GM08714 (cell line): ENCODE measurements around the gene NUP42.
"Not testable (repeated sequence)": the region's sequence is repeated elsewhere in the genome, so short reads cannot be mapped to it uniquely, and the experiment has no call there.

Experiments used
- H3K4me3 ChIP-seq: fragments of 200-500 bp; sonication (Bioruptor generic); 2 replicates; pipeline ENCODE4 v1.5.1; 2014; ENCODE audit warnings: mild to moderate bottlenecking, low read length, inconsistent platforms
- ZNF274 ChIP-seq: IDR thresholded peaks from 2 replicates; pipeline ENCODE4 v1.6.1; 2012; ENCODE audit warnings: mild to moderate bottlenecking, low read depth, low read length

The NUP42 gene

DNA sequence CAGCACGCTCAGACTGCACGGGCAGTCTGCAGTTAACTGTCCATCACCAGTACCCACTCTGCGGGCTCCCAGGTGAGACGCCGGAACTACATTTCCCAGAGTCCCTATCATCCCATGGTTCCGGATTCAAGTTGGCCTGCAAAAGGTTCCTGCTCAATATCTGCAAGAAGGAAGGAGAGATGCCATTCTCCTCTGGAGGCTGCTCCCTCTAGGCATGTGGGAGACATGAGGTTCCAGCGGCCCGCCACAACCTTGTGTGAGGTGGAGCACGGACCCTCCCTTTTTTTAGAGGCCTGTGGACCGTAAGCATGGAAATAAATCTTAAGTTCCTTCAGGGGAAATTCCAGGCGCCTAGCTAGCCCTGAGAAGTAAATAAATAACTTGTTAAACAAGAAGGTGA is 29.7 kb downstream of the NUP42 start:
- no peak for TF ChIP-seq ZNF274
- no peak overlapping the region for H3K4me3 ChIP-seq

DNA sequence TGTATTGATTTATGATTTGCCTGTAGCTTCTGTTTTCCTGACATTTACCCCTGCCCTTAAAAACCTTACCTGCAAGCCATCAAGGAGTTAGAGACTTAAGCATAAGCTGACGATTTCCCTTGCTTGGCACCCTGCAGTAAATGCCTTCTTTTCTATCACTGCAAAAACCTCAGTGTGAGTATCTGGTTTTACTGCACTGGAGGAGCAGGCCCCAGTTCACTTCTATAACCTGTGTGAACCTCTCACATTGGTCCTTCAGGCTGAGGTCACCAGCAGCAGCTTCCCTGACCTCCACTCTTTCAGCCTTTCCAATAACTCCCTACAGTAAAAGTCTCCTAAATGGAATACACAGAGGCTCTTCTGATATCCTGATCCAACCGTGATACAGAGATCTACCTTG is 30.5 kb downstream of the NUP42 start:
- no peak overlapping the region for H3K4me3 ChIP-seq
- no peak for TF ChIP-seq ZNF274

DNA sequence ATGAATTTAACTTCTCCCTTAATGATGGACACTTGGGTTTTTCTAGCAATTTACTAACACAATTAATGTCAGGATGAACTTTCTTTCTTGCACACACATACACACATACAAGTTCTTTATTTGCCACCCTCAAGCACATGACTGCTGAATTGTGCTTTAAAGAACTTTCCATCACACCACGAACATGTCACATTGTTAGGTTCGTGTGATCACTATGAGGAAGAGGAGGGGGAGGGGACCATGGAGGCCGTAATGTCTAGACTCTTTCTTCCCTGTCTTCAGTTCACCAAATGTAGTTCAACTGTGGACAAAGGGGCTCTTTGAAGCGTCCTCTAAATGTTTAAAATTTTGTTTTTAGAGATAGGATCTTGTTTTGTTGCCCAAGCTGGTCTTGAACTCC is 31.0 kb downstream of the NUP42 start:
- no peak for TF ChIP-seq ZNF274
- H3K4me3 ChIP-seq, result no peak overlapping the region

DNA sequence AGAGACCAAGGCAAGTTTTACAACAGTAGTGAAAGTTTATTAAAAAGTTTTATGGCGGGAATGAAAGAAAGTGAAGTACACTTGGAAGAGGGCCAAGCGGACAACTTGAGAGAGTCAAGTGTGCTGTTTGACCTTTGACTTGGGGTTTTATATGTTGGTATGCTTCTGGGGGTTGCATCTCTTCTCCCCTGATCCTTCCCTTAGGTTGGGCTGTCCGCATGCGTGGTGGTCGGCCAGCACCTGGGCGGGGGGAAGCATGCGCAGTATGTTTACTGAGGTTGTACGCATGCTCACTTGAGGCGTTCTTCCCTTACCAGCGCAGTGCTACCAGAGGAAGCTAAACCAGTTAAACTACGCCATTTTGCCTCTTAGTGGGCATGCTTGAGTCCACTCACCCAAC is 31.9 kb downstream of the NUP42 start:
- no peak for TF ChIP-seq ZNF274
- H3K4me3 ChIP-seq, result no peak overlapping the region

DNA sequence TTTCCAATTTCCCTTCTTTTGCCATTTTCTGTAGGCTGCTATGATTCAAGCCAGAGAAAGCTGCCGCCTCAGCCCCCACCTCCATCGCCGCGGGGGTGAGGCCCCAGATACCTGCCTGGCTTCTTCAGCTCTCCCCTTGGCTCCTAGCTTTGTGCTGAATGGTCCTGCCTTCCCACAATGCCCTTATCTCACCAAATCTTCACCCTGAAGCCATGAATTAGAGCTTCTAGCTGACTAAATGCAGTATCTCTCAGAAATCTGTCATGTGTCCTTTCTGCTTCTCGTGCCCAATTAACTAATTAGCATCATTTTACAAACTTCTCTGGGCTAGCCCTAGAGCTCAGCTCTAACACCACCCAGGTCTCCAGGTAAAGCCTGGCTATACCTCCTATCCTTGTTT is 32.6 kb downstream of the NUP42 start:
- no peak for TF ChIP-seq ZNF274
- no peak overlapping the region for H3K4me3 ChIP-seq

DNA sequence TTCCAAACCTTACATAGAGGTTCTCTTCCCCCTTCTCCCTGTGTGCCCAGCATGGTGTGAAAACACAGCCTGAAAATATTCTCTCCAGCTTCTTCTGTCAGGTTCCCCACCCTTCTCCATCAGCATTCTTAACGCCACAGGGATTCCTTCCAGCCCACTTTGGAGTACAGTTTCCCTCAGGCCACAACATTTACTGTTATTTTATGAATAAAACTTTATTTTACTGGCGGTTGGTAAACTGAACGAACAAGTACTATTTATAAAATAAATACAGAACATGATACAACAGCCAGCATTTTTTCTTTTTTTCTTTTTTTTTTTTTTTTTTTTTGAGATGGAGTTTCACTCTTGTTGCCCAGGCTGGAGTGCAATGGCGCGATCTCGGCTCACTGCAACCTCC is 33.1 kb downstream of the NUP42 start:
- no peak overlapping the region for H3K4me3 ChIP-seq
- TF ChIP-seq ZNF274, result no peak

DNA sequence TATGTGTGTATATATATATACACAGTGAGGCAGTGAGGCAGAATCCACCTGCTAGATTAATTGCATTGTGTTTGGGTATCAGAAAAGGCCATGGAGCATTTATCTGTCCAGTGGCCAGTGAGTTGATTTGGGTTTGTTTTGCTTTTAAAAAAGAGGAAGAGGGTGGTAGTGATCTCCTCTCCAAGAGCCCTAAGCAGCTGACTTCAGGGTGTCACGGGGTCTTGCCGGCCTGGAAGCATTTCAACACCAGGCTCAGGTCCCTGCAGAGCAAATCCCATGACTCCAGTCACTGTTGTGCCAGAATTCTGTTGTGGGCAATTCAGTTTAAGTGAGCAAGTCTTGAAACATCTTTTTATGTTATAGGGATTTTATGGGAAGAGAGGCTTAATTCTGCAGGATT is 34.2 kb downstream of the NUP42 start:
- no peak for TF ChIP-seq ZNF274
- no peak overlapping the region for H3K4me3 ChIP-seq

DNA sequence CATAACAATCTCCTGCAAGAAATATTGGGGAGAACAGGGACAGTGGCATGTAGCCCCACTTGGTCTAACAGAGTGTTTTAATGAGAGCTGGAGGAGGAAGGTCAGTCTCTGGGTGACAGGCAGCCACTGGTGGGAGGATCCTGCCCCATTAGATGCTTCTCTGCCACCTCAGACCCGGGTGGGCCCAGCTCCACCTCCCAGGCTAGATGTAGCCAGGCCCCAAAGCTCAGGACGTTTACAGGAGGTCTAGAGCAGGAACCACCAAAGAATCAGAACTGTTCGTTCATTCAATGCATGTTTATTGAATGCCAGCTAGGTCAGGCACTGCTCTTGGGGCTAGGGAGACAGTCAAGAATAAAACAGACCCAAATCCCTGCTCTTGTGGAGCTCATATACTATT is 36.3 kb downstream of the NUP42 start:
- H3K4me3 ChIP-seq, result no peak overlapping the region
- no peak for TF ChIP-seq ZNF274

DNA sequence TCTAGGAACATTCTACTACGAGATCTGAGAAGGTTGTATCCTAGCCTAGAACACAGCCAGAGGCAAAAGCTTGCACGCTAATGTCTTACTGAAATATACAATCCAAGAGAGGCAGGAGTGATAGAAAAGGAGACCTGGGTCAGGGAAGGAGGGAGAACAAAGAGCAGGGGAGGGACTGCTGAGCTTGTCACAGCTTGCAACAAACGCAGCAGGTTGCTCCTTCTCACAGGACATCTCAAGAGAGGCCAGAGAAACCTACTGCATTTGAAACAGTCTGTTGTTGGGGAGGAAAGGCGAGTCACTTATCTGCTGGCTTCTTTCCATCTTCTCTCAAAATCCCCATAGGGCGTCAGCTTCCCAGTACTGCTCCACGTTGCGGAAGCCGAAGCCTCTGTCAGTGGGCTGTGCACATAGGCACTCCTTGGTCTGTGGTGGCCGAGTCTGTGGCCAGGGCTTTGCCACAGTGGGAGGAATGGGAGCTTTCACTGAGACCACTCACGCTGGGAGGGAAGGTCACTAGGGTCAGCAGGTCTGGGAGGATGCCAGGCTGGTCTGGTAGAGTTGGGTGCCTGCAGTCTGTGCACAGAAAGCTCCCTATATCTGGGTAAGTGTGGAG is 39.0 kb downstream of the NUP42 start:
- H3K4me3 ChIP-seq, result no peak overlapping the region
- no peak for TF ChIP-seq ZNF274

DNA sequence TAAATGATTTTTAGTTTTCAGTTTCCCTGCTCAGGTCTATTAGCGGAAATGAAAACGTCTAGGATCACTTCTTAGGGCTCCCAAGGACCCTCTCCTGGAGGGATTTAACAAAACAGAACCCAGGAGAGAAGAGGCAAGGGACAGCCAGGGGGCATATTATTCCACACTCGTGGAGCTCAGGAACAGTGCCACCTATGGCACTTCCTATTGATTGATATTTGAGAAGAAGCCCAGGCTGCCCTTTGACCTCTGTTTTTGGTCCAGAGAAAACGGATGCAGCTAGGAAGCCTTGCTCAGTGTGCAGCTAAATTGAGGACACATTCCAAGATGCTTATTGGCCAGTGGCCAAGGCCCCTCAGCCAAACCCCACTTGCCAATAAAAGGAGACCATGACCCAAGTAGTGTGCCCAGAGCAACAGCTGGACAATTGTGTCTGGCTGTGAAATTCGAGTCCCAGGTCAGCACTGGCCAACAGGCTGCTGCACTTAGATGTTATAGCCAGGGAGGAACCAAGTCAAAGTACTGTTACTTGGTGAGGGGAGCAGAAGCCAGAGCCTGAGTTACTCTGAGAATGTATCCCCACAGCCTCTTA is 40.7 kb downstream of the NUP42 start:
- no peak overlapping the region for H3K4me3 ChIP-seq
- TF ChIP-seq ZNF274, result no peak

DNA sequence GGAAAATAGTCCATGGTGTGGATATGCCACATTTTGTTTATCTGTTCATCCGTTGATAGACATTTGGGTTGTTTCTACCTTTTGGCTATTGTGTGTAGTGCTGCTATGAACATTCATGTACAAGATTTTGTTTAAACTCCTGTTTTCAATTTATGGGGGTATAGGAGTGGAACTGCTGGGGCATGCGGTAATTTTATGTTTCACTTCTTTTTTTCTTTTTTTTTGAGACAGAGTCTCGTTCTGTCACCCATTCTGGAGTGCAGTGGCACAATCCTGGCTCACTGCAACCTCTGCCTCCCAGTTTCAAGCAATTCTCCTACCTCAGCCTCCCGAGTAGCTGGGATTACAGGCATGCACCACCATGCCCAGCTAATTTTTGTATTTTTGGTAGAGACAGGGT is 42.5 kb downstream of the NUP42 start:
- H3K4me3 ChIP-seq, result not testable (repeated sequence)

DNA sequence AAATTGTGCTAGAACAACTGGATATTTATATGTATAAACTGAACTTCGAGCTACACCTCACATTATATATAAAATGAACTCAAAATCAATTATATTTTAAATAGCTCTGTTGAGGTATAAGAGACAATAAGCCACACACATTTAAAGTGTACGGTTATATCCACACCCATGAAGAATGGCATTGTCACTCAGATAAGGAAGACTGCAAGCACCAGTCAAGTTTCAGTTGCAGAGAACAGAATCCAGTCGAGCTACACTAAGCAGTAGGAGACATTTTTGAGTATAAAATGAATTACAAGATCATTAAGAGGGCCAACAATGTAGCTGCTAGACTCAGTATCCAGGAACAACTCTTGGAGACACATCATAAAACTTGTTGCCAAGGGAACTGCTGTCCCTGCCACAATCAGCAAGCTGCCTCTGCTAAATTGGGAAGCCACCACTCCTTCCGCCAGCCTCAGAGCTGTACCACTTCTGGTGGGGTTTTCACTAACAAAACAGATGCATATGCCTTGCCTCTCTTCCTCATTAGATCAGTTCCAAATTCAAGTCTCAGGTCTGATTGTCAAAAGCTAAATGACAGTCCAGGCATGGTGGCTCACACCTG is 45.1 kb downstream of the NUP42 start:
- TF ChIP-seq ZNF274, result no peak

DNA sequence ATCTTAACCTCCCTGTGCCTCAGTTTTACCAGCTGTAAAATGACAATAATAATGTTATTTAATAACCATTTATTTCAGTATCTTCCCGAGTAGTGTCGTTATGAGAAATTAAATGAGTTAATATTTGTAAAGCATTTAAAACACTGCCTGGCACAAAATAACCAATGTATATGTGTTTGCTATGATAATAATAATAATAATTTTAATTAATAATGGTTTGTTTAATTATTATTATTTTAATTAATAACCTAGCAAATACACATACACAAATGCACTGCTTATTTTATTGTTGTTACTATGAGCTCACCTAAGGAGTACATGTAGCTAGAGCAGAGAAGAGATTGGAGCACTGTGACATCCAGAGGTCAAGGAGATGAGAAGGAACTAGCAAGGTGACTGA is 46.6 kb downstream of the NUP42 start:
- H3K4me3 ChIP-seq, result no peak overlapping the region
- TF ChIP-seq ZNF274, result no peak

More for the DNA sequence above, 45.1 kb downstream of the NUP42 start:
- H3K4me3 ChIP-seq, result no peak overlapping the region

DNA sequence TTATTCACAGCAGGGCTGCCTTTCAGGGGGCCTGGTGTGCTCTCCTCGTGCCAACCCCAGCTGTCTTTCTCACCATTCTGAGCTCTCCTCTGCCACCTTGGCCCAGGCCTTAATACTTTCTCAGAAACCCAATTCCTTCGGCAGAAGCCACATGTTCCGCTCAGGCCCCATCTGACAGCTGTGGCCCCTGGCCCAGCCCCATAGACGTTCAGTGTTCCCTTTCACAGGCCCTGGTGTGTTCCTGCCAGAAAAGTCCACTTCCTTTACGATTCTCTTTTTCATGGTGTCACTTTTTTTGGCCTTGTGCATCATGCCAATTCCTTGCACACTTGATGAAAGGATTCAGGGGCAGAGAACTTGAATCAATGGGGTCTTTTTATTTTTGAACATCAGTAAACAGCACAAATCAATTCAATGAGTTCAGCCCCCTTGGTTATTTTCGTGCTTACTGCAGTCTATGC is 48.8 kb downstream of the NUP42 start:
- no peak for TF ChIP-seq ZNF274
- H3K4me3 ChIP-seq, result no peak overlapping the region

DNA sequence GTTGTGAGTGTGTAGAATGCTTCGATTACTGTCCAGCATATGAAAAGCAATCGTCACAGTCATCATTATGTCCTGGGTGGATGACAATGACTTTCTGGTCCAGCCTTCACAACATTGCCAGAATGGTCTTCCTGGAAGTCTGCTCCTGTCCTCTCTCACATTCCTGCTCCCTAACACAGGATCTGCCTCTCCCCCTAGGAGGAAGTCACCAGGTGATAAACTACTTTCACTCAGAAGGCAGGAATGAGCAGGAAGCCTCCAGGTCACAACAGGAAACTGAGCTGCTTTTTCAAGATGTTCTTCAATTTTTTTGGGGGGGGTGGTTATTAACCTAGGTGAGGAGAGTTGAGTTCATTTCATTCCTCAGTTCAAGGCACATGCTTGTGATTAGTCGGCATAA is 51.1 kb downstream of the NUP42 start:
- no peak for TF ChIP-seq ZNF274
- H3K4me3 ChIP-seq, result no peak overlapping the region
